ENCODE measurements around the gene VSTM4.

GRCh38 chr10:49152663-49153062 lies 37.3 kb upstream of the VSTM4 start:
- TF ChIP-seq CTCF (conservative IDR thresholded peaks at IDR 0.05) (no peak), EZH2 (IDR thresholded peaks at IDR 0.05; ENCODE audit: low read depth) (no peak)

Measured in PC-9 (cell line).